T-helper 1 cell (primary cell): Measurements from ENCODE around the gene HMGXB4.

Experiments
- DNase-seq, 5 donors: peaks; one replicate each; pipeline ENCODE4 v3.0.0-alpha.2; 2012 to 2020

Gene HMGXB4

GRCh38 chr22:35328472-35328885 is 71.2 kb downstream of the HMGXB4 start:
- DNase-seq = no peak

- peak in 1 of 5 donors; percentile 23 for DNase-seq
These were observed 72.0 kb downstream of the HMGXB4 start for GRCh38 chr22:35329114-35329847.

- peak in 3 of 5 donors; percentile 34 to 83 (median 35) for DNase-seq
These were observed 73.1 kb downstream of the HMGXB4 start for GRCh38 chr22:35330258-35330861.

GRCh38 chr22:35332278-35332677 is 75.0 kb downstream of the HMGXB4 start:
- DNase-seq = no peak

GRCh38 chr22:35333220-35333619 is 75.9 kb downstream of the HMGXB4 start:
- DNase-seq = no peak

- no peak for DNase-seq
These were observed 76.7 kb downstream of the HMGXB4 start for GRCh38 chr22:35334004-35334403.

- no peak for DNase-seq
These were observed 78.2 kb downstream of the HMGXB4 start for GRCh38 chr22:35335468-35335867.

- peak in 1 of 5 donors; percentile 56 for DNase-seq
These were observed 78.9 kb downstream of the HMGXB4 start for GRCh38 chr22:35335936-35336781.

- no peak for DNase-seq
These were observed 80.6 kb downstream of the HMGXB4 start for GRCh38 chr22:35337932-35338331.

- no peak for DNase-seq
These were observed 84.0 kb downstream of the HMGXB4 start for GRCh38 chr22:35341090-35341874.

- no peak for DNase-seq
These were observed 85.1 kb downstream of the HMGXB4 start for GRCh38 chr22:35342390-35342789.

- no peak for DNase-seq
These were observed 86.6 kb downstream of the HMGXB4 start for GRCh38 chr22:35343664-35344550.

- no peak for DNase-seq
These were observed 87.8 kb downstream of the HMGXB4 start for GRCh38 chr22:35344956-35345690.
